ENCODE results near the gene SLC26A8. TPM values are rescaled to one million over a fixed set of nuclear protein-coding genes. Genes with fewer than 3 reads are reported as not detected.

The SLC26A8 gene
- total and polyA plus RNA-seq, 4 donors: 0.20 to 1.1 (median 0.48) TPM

DNA sequence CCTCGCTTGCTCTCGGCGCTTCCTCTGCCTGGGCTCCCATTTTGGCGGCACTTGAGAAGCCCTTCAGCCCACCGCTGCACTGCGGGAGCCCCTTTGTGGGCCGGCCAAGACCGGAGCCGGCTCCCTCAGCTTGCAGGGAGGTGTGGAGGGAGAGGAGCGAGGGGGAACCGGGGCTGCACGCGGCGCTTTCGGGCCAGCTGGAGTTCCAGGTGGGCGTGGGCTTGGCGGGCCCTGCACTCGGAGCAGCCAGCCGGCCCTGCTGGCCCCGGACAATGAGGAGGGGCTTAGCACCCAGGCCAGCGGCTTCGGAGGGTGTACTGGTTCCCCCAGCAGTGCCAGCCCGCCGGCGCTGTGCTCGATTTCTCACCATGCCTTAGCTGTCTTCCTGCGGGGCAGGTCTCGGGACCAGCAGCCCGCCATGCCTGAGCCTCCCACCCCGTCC, 93.3 kb downstream of the SLC26A8 start:
- no peak overlapping the region for H3K27ac ChIP-seq (ENCODE audit: low read depth in 1 of 2, low read length in 1 of 2)
- ATAC-seq (ENCODE audit: insufficient read depth, low FRiP score): no peak
- H3K36me3 ChIP-seq (ENCODE audit: control insufficient read depth in 4 of 4, insufficient read depth in 4 of 4, low read length in 4 of 4): no peaks in the 10 kb centered on the region
- no peaks in the 10 kb centered on the region for H3K9me3 ChIP-seq (ENCODE audit: control insufficient read depth in 4 of 4, insufficient read depth in 3 of 4, low read length in 3 of 4)
- TF ChIP-seq CTCF (IDR thresholded peaks at IDR 0.05; ENCODE audit: control extremely low read depth, extremely low read depth): no peak
- H3K4me3 ChIP-seq: no peak overlapping the region
- H3K9ac ChIP-seq (ENCODE audit: insufficient read depth in 1 of 2, low read length in 2 of 2): no peak overlapping the region
- WGBS, 2 donors: 76 to 91% methylated on average over 29 to 30 of the region's 30 CpGs
- DNase-seq: peak in 1 of 3 donors; percentile 19
- no peaks in the 10 kb centered on the region for H3K27me3 ChIP-seq (ENCODE audit: control insufficient read depth in 3 of 3, insufficient read depth in 3 of 3, low read length in 2 of 3)
- H3K4me1 ChIP-seq (ENCODE audit: control insufficient read depth in 5 of 5, insufficient read depth in 5 of 5, low read length in 5 of 5): no peaks in the 10 kb centered on the region

- no peaks in the 10 kb centered on the region for H3K27me3 ChIP-seq (ENCODE audit: control insufficient read depth in 3 of 3, insufficient read depth in 3 of 3, low read length in 2 of 3)
- H3K9me3 ChIP-seq (ENCODE audit: control insufficient read depth in 4 of 4, insufficient read depth in 3 of 4, low read length in 3 of 4): no peaks in the 10 kb centered on the region
- 92 to 95% methylated on average over 1 of the region's 1 CpG for WGBS, 2 donors
- H3K4me1 ChIP-seq (ENCODE audit: control insufficient read depth in 5 of 5, insufficient read depth in 5 of 5, low read length in 5 of 5): no peaks in the 10 kb centered on the region
- H3K9ac ChIP-seq (ENCODE audit: insufficient read depth in 1 of 2, low read length in 2 of 2): no peak overlapping the region
- TF ChIP-seq CTCF (IDR thresholded peaks at IDR 0.05; ENCODE audit: control extremely low read depth, extremely low read depth): no peak
- no peak for ATAC-seq (ENCODE audit: insufficient read depth, low FRiP score)
- no peak for DNase-seq
- H3K4me3 ChIP-seq: no peak overlapping the region
- H3K27ac ChIP-seq (ENCODE audit: low read depth in 1 of 2, low read length in 1 of 2): no peak overlapping the region
- no peaks in the 10 kb centered on the region for H3K36me3 ChIP-seq (ENCODE audit: control insufficient read depth in 4 of 4, insufficient read depth in 4 of 4, low read length in 4 of 4)
Observed at GRCh38 chr6:35929601-35930000, 94.8 kb downstream of the SLC26A8 start.

GRCh38 chr6:35926509-35927215, 97.8 kb downstream of the SLC26A8 start:
- Histone ChIP-seq H3K36me3 (ENCODE audit: control insufficient read depth in 4 of 4, insufficient read depth in 4 of 4, low read length in 4 of 4) (no peaks in the 10 kb centered on the region), H3K4me3 (no peak overlapping the region), H3K9ac (ENCODE audit: insufficient read depth in 1 of 2, low read length in 2 of 2) (no peak overlapping the region), H3K9me3 (ENCODE audit: control insufficient read depth in 4 of 4, insufficient read depth in 3 of 4, low read length in 3 of 4) (no peaks in the 10 kb centered on the region), H3K27me3 (ENCODE audit: control insufficient read depth in 3 of 3, insufficient read depth in 3 of 3, low read length in 2 of 3) (no peaks in the 10 kb centered on the region), H3K4me1 (ENCODE audit: control insufficient read depth in 5 of 5, insufficient read depth in 5 of 5, low read length in 5 of 5) (no peaks in the 10 kb centered on the region), H3K27ac (ENCODE audit: low read depth in 1 of 2, low read length in 1 of 2) (no peak overlapping the region)
- WGBS, 2 donors: 84 to 95% methylated on average over 2 of the region's 2 CpGs
- ATAC-seq (ENCODE audit: insufficient read depth, low FRiP score) (no peak), DNase-seq (no peak)
- no peak for TF ChIP-seq CTCF (IDR thresholded peaks at IDR 0.05; ENCODE audit: control extremely low read depth, extremely low read depth)

DNA sequence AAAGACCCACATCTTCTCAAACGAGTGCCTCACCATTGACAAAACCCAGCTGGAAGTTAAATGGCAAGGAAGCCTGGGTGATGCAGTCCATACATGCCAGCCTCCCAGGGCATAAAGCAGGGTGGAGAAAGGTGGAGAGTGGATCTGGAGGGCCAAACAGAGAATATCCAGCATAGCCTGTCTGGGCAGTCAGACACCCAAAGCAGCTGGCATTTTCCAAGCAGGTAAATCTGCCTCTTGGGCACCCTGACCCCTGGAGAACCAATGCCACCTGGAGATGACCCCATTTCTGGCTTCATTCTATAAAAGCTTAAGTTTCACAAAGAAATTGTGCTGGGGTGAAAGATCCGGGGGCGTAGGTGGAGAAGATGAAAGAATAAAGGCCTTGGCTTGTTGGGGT, 98.5 kb downstream of the SLC26A8 start:
- 88 to 97% methylated on average over 3 of the region's 3 CpGs for WGBS, 2 donors
- TF ChIP-seq CTCF (IDR thresholded peaks at IDR 0.05; ENCODE audit: control extremely low read depth, extremely low read depth): no peak
- no peak for ATAC-seq (ENCODE audit: insufficient read depth, low FRiP score)

More for the DNA sequence above, 98.5 kb downstream of the SLC26A8 start:
- H3K36me3 ChIP-seq (ENCODE audit: control insufficient read depth in 4 of 4, insufficient read depth in 4 of 4, low read length in 4 of 4): no peaks in the 10 kb centered on the region
- peaks cover 0 to 3% (median 0%) of the 10 kb centered on the region in 5 donors for H3K4me1 ChIP-seq (ENCODE audit: control insufficient read depth in 5 of 5, insufficient read depth in 5 of 5, low read length in 5 of 5)
- no peak for DNase-seq
- no peak overlapping the region for H3K9ac ChIP-seq (ENCODE audit: insufficient read depth in 1 of 2, low read length in 2 of 2)
- no peak overlapping the region for H3K27ac ChIP-seq (ENCODE audit: low read depth in 1 of 2, low read length in 1 of 2)
- no peak overlapping the region for H3K4me3 ChIP-seq
- H3K27me3 ChIP-seq (ENCODE audit: control insufficient read depth in 3 of 3, insufficient read depth in 3 of 3, low read length in 2 of 3): no peaks in the 10 kb centered on the region
- H3K9me3 ChIP-seq (ENCODE audit: control insufficient read depth in 4 of 4, insufficient read depth in 3 of 4, low read length in 3 of 4): no peaks in the 10 kb centered on the region

All from lung (tissue), 12 donors.